ENCODE results near the gene TRIM29.

DNA sequence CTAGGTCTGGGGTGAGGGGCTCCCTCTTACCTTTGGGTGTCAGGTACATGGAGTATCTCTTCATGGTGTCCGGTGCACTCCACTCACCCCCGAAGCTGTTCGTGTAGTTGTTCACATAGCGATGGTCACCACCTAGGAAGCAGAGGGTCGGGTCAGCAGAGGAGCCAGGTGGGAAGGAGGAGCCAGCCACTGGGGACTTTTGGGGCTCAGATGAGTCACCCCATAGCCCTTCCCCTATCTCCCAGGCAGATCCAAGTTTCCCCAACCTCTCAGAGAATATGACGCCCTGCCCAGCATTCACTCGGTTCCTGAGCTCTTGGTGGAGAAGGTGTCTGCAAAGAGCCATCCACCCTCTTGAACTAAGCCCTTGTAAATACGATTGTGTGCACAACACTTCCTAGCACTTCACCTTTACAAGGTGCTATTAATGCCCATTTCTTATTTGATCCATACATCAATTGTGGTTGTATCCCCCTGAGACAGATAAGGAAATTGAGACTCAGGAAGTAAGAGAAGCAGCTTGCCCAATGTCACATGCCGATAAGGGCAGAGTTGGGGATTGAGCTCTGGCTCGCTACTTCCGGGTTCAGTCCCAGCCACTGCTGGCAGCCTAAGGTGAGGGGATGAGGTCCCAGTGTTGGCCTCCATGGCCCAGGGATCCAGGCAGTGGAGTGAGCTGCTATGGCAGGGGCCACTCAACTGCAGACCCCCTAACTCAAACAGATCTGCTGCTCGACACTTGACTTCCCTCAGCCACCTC lies 14.8 kb downstream of the TRIM29 start:
- TF ChIP-seq, protein P1, sequence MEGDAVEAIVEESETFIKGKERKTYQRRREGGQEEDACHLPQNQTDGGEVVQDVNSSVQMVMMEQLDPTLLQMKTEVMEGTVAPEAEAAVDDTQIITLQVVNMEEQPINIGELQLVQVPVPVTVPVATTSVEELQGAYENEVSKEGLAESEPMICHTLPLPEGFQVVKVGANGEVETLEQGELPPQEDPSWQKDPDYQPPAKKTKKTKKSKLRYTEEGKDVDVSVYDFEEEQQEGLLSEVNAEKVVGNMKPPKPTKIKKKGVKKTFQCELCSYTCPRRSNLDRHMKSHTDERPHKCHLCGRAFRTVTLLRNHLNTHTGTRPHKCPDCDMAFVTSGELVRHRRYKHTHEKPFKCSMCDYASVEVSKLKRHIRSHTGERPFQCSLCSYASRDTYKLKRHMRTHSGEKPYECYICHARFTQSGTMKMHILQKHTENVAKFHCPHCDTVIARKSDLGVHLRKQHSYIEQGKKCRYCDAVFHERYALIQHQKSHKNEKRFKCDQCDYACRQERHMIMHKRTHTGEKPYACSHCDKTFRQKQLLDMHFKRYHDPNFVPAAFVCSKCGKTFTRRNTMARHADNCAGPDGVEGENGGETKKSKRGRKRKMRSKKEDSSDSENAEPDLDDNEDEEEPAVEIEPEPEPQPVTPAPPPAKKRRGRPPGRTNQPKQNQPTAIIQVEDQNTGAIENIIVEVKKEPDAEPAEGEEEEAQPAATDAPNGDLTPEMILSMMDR (IDR thresholded peaks at IDR 0.05): no peak
- no peak for TF ChIP-seq EP300 (IDR thresholded peaks at IDR 0.05)
- no peak for TF ChIP-seq POLR2A (IDR thresholded peaks at IDR 0.05)

All from ovary (tissue), 3 donors.